Cerebellar nuclear complex (tissue), 1 donor: ENCODE data around the gene BTRC.

Source experiments
- DNase-seq, 2 experiments: peaks; one replicate each; lab custom pipeline; 2025; lab: John Stamatoyannopoulos, UW

BTRC gene

DNA sequence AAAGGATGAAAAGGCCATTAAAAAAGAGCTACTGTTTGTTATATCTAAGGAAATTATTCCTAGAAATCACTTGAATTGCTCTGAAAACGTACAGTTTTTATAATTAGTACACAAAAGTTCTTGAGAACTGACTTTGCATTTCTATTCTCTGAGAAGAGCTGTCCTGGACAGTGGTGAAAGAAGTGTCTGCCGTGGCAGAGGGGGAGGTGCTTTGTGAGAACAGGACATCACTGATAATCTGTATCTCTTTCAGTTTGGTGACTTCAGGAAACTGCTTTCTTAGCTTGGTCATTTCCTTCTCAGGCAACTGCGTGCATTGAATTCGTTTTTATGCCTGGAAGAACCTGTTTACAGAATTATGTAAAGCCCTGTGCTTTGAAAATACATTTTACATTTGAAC lies 182.0 kb downstream of the BTRC start:
- no peak for DNase-seq

GRCh38 chr10:101536800-101537199 lies 182.8 kb downstream of the BTRC start:
- DNase-seq, result no peak

- no peak for DNase-seq
Measured at GRCh38 chr10:101538446-101538845, 184.5 kb downstream of the BTRC start.

- DNase-seq, result no peak
Measured at GRCh38 chr10:101545898-101546297, 191.9 kb downstream of the BTRC start.

- no peak for DNase-seq
Measured at GRCh38 chr10:101550965-101551364, 197.0 kb downstream of the BTRC start.

DNA sequence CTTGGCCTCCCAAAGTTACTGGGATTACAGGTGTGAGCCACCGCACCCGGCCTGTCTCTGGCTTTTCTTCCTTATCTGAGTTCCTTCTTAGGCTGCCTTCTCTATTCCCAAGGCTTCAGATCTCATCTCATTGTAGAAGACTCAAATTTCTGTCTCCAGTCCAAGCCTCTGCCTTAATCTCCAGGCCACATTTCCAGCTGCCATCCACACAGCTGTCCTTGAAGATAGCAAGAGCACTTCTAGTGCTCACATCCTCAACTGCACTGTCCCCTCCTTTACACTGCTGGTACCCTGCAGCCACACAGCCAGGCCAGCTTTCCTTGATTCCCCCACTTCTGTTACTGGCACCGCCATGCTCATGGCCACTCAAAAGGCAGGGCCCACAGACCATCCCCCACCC lies 198.5 kb downstream of the BTRC start:
- DNase-seq, result no peak

- DNase-seq, result no peak
Measured at GRCh38 chr10:101557541-101557940, 203.6 kb downstream of the BTRC start.

DNA sequence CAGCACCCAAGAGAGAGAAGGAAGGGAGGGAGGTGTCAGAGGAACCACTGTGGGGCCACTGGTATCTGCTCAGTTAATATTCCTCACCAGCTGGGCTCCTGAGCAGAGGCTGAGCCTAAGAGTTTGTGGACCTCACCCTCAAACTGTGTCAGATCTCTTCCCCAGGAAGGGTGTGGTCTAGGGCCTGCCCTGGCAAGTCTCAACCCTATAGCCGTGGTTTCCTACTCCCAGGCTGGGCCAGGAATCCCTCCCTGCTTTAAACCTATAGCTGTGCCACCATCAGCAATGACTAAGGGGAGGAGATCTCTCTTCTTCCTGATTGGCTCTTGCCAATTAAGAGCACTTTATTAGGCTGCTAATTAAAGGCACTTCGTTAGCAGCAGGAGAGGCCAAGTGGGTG lies 204.2 kb downstream of the BTRC start:
- DNase-seq, result no peak

GRCh38 chr10:101558671-101559595 lies 205.0 kb downstream of the BTRC start:
- no peak for DNase-seq

DNA sequence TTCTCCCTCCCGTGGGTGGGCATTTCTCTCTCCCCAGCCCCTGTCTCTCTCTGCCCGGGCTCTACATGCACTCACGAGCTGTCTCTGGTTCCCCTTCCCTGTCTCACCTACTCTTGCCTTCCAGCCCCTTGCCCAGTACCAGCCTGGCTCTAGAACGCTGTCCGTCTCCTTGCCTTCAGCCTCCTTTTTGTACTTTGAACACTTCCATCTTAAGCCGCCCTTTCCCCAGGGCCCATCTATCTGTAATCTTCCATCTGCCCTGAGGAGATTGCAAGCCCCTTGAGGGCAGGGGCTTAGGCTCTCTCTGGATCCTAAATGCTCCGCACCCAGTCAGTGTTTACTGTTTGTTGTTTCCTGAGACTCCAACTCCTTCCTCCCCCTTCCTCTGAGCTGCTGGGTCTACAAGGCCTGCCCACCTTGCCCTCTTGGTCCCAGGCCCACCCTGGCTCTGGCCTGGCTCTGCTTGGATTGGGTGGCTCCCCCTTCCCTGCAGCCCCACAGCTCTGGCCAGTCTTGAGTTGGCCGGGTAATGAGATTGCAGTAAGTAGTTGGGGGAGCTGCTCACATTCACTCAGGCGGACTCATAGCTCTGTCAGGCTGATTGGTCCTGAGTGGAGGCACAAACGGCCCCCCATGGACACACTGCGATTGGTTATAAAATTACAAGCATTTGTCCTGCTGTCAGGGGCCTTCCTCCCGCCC lies 205.8 kb downstream of the BTRC start:
- DNase-seq, result no peak

- DNase-seq, result no peak
Measured at GRCh38 chr10:101560298-101561067, 206.5 kb downstream of the BTRC start.

GRCh38 chr10:101561068-101561915 lies 207.3 kb downstream of the BTRC start:
- no peak for DNase-seq

- no peak for DNase-seq
Measured at GRCh38 chr10:101562231-101562630, 208.3 kb downstream of the BTRC start.

- DNase-seq, result no peak
Measured at GRCh38 chr10:101563007-101563406, 209.0 kb downstream of the BTRC start.

DNA sequence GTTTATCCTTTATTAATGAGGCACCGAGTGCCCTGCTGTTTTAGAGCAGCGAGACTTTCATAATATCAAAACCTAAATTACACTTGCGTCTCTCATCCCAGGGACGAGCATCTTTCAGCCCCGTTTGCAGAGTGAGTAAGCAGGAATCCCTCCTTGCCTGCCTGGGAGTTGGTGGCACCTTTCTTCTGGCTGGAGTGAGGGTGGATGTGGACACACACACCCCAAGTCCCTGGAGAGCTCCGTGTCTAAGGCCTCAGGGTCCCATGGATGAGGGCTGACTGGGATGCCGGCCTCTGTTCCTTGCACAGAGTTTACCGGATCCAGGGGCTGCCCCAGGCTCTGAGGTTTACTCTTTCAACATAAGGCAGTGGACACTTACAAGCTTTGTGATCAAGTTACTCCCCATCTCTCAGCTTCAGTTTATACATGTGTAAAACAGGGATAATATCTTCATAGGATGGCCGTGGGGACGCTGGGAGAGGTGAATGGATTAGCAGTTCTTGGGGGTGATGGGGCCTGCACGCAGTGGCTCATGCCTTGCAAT lies 209.6 kb downstream of the BTRC start:
- DNase-seq, result no peak

DNA sequence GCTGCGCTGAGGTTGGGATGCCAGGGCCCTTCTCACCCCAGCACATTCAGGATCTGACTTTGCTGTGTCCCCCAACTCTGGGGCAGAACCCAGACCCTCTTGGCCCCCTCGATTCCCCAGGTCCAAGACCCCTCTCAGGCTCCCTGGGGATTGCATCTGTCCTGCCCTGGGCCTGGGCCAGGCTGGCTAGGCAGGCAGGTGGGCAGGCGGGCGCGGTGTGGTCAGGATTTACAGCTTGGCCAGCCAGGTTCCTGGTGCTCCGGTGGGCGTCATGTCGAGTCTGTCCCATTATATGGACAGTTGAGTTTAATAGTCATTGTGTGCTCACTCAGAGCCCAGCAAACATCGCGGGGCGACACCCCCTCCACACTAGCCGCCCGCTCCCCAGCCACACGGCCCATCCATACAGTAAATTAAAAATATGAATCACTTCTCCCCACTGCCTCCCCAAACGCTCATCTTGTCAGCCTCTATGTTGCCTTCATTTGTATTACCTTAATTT lies 210.6 kb downstream of the BTRC start:
- DNase-seq, result no peak

DNA sequence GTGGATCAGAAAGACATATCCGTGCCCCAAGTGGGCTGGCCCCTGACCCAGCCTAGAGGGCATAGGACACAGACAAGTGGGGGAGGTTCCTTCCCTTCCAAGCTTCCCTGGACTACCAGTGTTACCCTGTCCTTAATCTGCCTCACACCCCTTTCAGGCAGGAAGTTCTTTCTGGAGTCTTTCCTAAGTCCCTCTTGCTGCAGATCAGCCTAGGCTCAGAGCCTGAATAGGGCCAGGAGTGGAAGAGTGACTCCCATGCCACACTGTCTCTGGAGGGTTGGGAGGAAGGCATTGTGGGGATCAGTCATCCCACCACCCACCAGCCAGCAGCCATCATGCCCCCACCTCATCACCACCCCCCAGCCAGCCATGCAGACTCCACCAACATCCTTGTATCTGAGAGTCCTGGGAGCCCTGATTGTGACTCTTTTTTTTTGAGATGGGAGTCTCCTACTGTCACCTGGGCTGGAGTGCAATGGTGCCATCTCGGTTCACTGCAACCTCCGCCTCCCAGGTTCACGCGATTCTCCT lies 211.5 kb downstream of the BTRC start:
- no peak for DNase-seq

DNA sequence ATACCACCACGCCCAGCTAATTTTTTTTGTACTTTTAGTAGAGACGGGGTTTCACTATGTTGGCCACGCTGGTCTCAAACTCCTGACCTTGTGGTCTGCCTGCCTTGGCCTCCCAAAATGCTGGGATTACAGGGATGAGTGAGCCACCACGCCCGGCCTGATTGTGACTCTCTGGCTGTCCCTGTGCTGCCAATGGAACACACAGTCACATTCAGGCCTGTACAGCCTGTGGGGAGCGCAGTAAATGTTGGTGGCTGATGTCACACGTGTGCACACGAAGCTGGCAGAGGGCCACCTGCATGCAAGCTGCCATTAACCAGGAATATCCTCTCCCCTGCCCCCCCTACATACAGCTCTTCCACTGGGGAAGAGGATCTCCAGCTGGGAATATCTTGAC lies 212.0 kb downstream of the BTRC start:
- DNase-seq, result no peak

DNA sequence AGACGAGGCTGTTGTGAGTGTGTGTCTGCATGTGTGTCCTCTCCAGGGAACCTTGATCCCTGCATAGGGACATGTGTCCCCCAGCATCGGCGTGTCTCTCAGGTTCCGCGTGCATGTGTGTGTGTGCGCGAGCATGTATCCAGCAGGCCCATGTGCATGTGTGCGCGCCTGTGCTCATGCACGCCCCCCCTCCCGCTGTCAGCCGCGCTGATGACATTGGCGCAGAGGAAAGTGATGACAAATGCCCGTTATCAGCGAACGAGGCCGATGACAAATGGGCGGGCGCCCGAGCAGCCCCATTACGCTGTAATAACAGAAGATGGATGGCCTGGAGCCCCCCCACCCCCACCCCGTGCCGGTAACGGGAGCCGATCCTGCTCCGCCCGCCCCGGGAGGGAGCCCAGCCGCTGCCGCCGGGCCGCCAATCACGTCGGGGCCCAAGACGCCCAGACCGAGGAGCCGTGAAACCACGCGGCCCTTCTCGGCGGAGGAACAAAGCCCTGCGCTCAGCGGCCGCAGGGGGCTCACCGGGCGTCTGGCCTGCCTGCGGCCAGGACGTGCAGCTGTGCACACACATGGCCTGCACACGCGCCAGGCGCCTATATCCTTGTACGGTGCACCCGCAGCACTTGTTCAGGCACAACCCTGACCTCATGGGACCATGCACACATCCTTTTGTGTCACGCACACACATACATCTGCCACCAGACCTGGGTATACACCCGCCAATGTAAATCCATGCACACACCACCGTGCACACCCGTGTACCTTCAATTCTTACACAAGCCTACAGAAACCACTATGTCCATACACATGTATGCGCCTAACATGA lies 212.6 kb downstream of the BTRC start:
- no peak for DNase-seq
